HG02981 (cell line): ENCODE measurements around the gene BABAM2.
"Not testable (repeated sequence)": the region's sequence is repeated elsewhere in the genome, so short reads cannot be mapped to it uniquely, and the experiment has no call there.

Experiments
- ATAC-seq: cut with Tn5 transposase; IDR thresholded peaks from one replicate; pipeline ENCODE4 v1.9.1; 2021; ENCODE audit warnings: mild to moderate bottlenecking, moderate library complexity; ENCODE audit not compliant: unreplicated experiment

The BABAM2 gene

DNA sequence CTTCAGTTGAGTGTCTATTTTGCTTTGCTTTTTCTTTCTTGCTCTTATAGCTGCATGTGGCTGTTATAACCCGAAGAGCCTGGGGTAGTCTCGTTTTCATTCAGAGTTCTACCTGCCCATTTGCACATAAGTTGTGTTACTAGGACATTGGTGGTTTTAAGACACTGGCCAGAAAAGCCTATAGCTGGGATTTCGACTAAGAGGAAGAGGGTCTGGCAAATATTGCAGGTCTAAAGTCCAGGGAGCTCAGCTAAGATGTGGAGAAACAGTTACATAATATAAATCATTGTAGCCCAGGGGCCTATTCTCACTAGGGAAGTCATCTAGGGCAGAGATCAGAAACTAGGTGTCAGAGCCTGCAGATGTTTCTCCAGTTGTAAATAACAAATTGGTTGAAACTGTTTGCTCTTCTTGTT lies 120.8 kb downstream of the BABAM2 start:
- ATAC-seq = no peak

DNA sequence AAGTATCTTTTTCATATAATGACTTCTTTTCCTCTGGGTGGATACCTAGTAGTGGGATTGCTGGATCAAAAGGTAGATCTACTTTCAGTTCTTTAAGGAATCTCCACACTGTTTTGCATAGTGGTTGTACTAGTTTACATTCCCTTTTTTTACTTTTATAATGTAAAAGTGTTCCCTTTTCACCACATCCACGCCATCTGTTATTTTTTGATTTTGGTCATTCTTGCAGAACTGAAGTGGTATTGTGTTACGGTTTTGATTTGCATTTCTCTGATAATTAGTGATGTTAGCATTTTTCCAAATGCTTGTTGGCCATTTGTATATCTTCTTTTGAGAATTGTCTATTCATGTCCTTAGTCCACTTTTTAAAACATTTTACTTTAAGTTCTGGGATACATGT lies 127.9 kb downstream of the BABAM2 start:
- not testable (repeated sequence) for ATAC-seq

DNA sequence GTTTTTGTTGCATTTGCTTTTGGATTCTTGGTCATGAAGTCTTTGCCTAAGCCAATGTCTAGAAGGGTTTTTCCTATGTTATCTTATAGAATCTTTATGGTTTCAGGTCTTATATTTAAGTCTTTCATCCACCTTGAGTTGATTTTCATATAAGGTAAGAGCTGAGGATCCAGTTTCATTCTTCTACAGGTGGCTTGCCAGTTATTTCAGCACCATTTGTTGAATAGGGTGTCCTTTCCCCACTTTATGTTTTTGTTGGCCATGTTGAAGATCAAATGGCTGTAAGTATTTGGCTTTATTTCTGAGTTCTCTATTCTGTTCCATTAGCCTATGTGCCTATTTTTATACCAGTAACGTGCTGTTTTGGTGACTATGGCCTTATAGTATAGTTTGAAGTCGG lies 129.0 kb downstream of the BABAM2 start:
- not testable (repeated sequence) for ATAC-seq

DNA sequence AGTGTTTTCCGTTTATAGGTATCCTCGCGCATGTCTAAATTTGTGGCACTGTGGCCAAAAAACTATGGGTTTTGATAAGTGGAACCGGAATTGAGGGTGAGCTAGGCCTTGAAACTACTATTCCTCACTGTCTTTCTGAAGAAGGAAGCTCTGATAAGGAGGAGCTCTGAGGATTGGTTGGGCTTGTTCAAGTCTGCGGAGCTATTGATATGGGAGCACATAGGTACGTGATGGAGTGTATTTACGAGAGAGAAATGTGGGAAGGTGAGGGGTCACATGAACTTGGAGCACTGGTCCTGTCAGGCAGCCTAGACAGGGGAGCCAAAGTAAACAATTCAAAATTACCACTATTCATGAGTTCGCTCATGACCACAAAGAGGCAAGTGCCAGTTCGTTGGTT lies 131.4 kb downstream of the BABAM2 start:
- no peak for ATAC-seq

DNA sequence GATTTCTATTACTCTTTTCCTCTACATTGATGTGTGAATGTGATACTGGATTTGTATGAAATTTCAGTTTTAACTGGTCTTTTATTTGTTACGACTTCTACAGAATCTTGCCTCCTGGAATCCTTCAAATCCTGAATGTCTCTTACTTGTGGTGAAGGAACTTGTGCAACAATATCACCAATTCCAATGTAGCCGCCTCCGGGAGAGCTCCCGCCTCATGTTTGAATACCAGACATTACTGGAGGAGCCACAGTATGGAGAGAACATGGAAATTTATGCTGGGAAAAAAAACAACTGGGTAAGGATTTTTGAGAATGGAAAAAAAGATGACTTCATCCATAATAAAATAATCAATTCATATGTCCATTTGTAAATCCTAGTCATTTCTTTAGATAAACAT lies 134.6 kb downstream of the BABAM2 start:
- ATAC-seq = no peak

DNA sequence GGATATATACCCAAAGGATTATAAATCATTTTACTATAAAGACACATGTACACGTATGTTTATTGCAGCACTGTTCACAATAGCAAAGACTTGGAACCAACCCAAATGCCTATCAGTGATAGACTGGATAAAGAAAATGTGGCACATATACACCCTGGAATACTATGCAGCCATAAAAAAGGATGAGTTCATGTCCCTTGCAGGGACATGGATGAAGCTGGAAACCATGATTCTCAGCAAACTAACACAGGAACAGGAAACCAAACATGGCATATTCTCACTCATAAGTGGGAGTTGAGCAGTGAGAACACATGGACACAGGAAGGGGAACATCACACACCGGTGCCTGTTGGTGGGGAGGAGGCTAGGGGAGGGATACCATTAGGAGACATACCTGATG lies 135.7 kb downstream of the BABAM2 start:
- not testable (repeated sequence) for ATAC-seq

DNA sequence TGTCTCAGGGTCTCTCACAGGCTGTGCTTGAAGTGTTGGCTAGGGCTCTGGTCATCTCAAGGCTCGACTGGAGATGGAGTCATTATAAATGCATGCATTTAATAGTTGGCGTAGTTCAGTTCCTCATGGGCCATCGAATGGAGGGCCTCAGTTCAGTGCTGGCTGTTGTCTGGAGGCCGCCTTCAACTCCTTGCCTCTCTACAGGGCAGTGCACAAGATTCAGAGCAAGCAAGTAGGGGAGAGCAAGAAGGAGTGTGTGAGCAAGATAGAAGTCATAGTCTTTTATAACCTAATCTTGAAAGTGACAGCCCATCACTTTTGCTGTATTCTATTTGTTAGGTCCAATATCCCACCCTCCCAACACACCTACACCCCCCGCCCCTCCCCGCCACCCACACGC lies 137.5 kb downstream of the BABAM2 start:
- no peak for ATAC-seq

DNA sequence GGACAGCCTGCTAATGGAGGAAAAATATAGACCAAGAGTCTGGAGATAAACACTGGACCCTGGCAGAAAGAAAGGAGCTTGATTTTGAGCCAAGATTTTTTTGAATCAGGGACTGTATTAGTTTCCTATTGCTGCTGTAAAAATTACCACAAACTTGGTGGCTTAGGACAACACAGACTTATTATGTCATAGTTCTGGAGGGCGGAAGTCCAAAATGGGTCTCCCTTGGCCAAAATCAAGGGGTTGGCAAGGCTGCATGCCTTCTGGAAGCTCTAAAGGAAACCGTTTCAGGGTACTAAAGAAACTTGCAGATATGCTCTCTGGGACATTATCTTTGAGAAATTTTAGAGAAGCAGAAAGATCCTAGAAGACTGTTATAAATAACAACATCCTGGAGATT lies 140.1 kb downstream of the BABAM2 start:
- no peak for ATAC-seq

DNA sequence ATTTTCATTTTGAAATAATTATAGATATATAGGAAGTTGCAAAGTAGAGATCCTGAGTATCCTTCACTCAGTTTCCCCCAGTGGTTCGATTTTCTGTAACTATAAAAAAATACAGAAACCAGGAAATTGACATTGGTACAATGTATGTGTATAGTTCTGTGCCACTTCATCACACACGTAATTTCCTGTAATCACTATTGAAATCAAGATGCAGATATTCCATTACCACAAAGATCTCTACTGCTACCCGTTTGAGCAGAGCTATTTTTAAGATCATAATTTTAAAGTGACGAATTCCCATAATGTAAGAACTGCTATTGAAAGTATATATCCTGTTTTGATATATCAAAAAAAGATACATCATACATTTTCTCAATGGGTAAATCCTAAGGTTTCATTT lies 142.3 kb downstream of the BABAM2 start:
- ATAC-seq = no peak

DNA sequence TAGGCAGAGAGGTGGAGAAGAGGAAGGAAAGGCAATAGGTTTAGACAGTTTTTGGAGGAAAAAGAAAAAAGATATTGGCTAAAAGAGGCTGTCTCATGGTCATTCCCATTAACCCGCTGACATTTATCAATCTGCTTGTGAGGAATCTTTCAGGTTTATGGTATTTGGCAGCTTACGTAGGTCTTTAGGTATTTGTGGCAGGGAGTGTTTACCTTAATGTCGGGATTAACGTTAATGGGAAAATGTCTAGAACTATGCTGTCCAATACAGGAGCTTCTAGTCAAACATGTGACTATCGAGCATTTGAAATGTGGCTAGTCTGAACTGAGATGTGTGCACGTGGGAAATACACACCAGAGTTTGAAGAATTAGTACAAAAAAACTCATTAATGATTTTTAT lies 144.2 kb downstream of the BABAM2 start:
- no peak for ATAC-seq

DNA sequence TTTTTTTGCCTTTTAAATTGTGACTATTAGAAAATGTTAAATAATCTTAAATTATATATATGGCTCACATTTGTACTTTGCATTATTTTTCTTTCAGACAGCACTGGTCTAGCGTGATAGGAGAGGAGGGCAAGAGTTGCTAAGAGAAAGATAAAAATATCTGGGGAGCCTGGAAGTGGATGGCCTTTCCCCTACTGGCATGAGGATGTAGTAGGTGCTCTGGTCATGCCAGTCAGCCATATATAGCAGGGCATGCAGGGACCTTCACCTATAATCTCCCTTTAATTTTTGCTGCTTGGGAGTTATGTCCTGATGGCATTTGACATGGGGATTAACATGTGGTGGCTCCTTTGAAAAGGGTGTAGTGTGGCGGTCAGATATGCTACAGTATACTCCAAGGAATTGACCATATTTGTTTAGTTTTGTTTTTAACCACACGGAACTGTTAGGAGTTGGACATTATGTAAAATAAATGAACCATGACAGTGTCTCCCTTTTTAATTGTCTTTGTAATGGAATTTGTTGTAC lies 144.7 kb downstream of the BABAM2 start:
- no peak for ATAC-seq

DNA sequence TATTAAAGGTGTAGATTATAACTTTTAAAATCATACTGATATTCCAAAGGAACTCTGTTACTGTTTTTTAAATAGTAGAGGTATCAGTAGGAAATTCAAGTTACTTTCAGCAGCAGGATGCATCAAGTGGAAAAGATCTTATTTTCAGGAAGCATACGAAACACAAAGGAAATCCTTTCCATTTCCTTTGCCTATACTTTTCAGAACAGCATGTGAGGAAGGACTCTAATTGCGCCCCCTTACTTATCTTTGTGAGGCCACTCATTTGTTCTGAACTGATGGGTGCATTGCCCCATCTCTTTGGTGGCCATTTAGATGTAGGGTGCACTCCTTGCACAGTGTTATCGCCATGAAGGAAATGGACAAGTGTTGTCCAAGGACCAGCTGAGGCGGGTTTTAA lies 145.3 kb downstream of the BABAM2 start:
- no peak for ATAC-seq

DNA sequence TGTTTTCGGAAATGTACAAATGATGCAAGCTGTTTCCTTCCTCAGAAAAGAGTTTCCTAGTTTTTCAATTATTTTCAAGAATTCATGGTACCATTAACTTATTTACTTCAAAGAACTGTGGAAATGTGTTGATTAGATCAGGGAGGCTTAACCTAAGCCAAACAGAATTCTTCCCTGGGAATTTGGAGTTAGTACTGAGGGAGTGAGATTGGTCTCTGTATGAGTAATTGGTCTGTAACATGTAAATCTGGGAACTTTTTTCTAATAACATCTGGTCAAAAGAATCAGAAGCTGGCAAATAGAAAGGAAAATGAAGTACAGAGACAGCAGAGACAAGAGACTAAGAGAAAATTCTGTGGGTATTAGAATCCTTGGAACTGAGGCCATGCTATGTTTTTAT lies 145.8 kb downstream of the BABAM2 start:
- no peak for ATAC-seq

DNA sequence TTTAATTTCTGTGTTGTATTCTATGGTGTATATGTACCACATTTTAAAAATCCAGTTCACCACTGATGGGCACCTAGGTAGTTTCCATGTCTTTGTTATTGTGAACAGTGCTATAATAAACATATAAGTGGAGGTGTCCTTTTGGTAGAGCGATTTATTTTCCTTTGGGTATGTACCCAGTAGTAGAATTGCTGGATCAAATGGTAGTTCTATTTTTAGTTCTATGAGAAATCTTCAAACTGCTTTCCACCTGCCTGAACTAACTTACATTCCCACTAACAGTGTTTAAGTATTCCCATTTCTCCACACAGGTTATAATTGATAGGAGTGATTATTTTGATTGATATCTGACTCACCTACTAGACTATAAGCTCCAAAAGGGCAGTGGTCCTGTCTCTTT lies 148.2 kb downstream of the BABAM2 start:
- no peak for ATAC-seq

DNA sequence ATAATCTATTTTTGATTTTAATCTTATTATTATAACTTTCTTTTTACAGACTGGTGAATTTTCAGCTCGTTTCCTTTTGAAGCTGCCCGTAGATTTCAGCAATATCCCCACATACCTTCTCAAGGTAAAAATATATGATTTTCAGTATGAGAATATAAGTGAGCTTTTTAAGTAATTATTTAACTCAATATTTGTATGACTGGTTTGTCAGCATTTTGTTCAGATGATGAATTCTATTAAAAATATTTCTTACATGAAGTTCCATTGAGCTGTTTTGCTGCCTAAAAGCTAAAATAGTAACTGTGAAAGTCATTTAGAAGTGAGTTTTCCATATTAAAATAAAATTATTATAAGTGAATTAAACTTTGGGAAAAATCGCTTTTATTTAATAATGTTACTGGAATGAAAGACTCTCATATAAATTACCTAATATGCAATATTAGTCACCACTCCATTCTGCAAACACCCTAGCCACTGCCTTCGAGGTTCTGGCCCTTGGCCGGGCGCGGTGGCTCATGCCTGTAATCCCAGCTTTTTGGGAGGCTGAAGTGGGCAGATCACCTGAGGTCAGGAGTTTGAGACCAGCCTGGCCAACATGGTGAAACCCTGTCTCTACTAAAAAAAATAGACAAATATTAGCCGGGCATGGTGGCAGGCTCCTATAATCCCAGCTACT lies 155.3 kb downstream of the BABAM2 start:
- no peak for ATAC-seq

DNA sequence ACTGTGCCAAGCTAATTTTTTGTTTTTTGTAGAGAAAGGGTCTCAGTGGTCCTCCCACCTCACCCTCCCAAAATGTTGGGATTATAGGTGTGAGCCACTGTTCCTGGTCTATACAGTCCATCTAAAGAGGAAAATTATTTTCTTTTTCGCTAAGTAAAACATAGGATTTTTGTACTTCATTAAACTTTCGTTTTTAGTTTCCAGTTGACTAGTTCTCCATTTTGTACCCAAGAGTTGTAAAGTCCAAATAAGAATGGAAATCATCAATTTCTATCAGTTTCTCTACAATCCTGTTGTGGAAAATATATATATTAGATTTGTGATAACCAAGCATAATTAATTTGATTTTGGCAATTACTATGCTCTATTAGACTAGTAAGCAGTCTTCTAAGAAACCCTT lies 156.4 kb downstream of the BABAM2 start:
- no peak for ATAC-seq

DNA sequence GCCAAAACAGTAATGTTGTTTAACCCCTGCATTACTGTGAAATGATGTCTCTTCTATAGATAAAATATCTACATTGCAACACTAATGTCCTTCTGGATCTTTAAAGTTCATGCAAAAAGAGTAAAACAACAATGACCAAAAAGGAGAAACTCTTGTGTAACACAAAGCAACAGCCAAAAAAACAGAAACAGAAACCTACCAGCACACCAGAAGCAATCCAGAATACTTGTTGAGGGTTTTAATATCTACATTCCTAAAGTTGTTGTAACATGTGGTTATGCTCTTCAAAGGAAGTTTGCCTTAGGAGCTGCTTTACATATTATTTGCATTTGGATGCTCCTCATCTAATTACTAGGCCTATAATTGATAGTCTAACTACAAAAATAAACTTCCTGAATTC lies 157.2 kb downstream of the BABAM2 start:
- ATAC-seq = no peak

DNA sequence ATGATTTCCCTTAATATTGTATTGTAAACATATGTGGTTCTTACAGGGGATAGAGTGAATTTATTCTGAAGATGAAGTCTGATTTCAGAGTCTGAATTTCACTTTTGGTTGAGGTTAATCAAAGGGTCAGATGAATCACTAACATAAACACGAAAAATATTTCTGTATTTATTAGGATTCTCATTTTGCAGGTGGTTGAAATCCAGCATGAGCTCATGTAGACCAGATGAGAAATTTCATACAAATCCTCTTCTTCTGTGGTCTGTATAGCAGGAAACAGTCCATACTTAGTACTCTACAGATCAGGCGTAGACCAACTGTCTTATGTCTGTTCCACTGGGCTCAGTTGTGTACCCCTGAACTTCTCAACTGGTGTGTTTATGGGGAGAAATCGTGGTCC lies 157.8 kb downstream of the BABAM2 start:
- no peak for ATAC-seq

DNA sequence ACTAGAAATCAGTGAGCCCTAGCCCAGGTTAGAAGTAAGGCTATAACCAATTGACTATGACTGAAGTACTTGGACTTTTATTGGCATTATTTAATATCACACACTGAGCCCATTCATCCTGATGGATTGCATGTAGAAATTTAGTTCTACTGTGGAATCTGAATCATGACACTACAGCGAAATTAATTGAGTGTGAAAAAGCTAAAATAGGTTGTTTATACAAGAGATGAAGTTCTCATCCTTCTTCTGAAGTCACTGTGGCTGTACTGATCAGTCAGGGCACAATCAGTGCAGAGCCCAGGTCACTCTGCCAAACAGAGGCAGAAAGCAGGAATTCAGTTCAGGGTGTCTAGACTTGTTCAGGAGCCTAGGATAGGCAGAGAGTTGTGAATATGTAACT lies 158.9 kb downstream of the BABAM2 start:
- ATAC-seq = no peak

DNA sequence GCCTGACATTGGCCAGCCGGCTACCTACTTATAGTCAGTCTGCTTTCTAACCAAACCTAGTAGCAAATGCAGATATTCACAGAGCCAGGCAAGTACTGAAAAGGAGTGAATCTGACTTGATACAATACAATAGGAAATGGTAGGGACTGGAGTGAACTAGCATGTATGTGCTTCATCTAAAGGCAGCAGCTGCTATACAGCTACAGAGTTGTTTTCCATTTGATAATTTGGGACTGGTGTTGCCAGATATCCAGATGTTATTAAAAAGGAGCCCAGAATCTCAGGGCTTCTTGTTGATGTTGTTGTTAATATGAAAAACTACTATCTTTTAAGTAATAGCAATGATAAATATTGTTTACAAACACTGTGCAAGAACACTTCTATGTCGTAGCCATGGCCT lies 159.4 kb downstream of the BABAM2 start:
- ATAC-seq = no peak

DNA sequence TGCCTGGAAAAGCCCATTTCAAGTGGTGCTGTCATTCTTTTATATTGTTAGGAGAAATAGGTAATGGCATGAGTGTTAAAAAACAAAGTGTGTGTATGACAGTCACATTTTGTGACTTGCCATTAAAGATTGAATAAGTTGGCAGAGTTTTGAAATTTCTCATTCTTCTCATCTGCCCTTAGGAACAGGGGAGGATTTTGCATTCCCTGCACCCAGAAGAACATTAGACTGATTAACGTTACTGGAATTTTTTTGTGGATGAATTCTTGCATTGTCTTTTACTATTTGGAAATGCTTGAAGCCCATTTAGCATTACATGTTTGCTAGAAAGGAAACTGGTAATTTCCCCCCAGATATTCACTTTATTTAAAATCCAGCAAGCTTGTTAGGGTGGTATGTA lies 162.2 kb downstream of the BABAM2 start:
- ATAC-seq = no peak

DNA sequence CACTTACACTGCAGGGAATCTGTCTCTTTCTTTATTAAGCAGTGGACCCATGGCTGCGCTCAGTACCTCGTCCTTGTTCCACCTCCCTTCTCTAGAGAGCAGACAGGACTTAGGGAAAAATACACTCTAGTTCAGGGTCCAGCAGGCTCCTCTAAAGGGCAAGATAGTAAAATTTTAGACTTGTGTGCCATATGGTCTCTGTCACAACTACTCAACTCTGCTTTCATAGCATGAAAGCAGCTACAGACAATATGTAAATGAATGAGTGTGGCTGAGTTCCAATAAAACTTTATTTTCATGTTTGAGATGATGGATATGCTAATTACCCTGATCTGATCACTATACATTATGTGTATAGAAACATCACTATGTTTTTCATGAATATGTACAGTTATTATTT lies 163.1 kb downstream of the BABAM2 start:
- no peak for ATAC-seq

DNA sequence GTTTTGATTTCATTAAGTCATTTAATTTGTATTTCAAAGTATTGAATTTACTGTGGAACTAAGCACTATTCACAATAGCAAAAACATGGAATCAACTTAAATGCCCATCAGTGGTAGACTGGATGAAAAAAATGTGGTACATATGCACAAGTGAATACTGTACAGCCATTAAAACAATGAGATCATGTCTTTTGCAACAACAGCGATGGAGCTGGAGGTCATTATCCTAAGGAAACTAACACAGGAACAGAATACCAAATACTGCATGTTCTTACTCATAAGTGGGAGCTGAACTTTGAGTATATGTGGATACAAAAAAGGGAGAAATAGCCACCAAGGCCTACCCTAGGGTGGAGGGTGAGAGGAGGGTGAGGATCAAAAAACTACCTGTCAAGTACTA lies 164.4 kb downstream of the BABAM2 start:
- no peak for ATAC-seq
